Stimulated activated CD4-positive, alpha-beta T cell treated with anti-CD3 and anti-CD28 coated beads, Interleukin-2, amount 100 ng/mL, for 24 hours (primary cell): Measurements from ENCODE around the gene NFE2.
"Not testable (repeated sequence)": the region's sequence is repeated elsewhere in the genome, so short reads cannot be mapped to it uniquely, and the experiment has no call there.

Experiments
- DNase-seq, 2 donors: peaks; one replicate each; pipeline ENCODE4 v3.0.0-alpha.2; 2020

NFE2 gene

DNA sequence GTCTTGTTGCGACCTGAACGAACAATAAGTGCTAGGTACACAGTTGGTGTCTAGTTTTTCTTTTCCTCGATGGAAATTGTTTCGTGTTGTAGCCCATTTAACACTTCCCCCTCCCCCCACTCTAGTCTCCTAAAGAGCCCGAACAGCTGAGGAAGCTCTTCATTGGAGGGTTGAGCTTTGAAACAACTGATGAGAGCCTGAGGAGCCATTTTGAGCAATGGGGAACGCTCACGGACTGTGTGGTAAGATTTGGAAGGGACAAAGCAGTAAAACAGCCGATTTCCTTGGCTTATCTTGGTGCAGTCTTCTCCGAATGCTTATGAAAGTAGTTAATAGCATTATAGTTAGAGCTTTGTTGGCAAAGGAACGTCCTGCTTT lies 19.6 kb downstream of the NFE2 start:
- not testable (repeated sequence) for DNase-seq

DNA sequence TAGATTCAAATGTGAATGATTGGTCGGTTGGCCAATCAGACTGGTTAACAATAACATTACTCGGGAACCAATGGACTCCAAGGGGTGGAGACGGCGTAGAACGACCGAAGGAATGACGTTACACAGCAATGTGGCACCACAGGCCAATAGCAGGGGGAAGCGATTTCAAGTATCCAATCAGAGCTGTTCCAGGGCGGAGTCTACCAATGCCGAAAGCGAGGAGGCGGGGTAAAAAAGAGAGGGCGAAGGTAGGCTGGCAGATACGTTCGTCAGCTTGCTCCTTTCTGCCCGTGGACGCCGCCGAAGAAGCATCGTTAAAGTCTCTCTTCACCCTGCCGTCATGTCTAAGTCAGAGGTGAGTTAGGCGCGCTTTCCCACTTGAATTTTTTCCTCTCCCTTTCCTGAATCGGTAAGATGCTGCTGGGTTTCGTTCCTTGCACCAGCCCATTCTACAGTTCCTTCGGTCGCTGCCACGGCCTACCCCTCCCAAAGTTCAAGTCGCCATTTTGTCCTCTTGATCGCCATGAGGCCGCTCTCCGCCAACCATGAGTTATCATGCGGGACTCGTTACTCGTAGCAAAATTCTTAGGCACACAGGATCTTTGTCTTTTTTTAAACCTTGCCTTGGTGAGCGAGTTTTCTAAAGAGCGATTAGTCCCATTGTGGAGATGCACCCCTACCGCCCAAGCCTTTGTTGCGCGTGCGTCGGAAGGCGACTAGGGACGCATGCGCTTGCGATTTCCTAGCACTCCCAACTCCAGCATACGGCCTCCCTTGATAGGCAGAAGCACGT lies 20.2 kb downstream of the NFE2 start, which contains the start of gene HNRNPA1:
HNRNPA1 (plus strand) TSS at position 259 of the 793 bp plus-strand sequence; CDS start at position 341, 82 bp downstream.
- DNase-seq: peak; percentile 87 to 93

DNA sequence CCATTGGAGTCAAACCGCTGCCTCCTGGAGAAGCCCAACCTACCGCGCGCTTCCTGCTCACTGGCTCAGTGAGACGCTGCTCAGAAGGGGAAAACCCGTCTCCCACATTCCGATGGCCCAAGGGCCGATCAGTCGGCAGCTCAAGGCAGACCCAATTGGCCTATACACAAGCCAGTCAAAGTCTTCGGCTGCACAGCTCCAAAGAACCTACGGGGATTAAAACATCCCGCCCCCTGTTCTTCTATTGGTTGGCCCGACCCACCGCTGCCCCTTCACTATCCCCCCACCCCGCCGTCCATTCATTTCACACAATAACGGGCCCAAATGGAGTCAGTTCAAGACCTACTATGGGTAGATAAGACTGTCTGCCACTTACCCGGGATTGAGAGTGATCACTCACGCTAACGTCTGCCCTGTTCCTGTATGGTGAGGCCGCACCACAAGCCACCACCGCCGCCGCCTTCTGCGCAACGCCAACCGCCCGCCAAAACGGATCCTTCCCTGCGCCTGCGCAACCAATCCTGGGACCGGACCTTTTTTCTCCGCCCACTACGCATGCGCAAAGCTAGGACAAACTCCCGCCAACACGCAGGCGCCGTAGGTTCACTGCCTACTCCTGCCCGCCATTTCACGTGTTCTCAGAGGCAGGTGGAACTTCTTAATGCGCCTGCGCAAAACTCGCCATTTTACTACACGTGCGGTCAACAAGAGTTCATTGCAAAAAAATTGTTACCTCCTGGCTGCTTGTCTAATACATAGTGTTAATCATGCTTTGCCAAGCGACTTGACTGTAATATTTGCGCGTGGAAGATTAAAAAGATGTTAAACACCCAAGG lies 21.0 kb downstream of the NFE2 start, which contains the start of gene CBX5:
CBX5 (minus strand) TSS at position 491 of the 836 bp plus-strand sequence. CDS start 22,472 bp downstream, outside the sequence.
- DNase-seq: peak; percentile 99

- DNase-seq: no peak
These were observed 21.6 kb downstream of the NFE2 start for GRCh38 chr12:54279227-54279631.

- no peak for DNase-seq
These were observed 23.0 kb downstream of the NFE2 start for GRCh38 chr12:54277823-54278276.

- no peak for DNase-seq
These were observed 24.4 kb downstream of the NFE2 start for GRCh38 chr12:54276368-54276767.

DNA sequence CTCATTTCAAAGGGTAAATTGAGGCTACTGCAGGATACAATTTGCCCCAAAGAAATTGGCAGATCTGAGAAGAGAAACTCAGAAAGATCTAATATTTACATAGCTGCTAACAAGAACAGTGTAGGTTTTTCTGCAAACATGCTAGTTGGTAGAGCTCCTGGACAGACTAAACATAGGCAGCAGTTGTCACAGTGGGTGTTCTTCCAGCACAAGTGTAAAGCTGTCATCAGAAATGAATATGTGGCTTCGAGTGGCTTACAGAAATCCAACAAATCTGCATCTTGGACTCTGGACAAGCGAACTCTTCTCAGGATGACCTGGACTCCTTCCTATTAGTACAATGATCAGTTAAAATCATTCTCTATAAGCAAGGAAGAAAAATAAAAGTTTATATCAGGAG lies 26.8 kb downstream of the NFE2 start:
- DNase-seq: no peak

- DNase-seq: no peak
These were observed 28.6 kb downstream of the NFE2 start for GRCh38 chr12:54272214-54272613.

DNA sequence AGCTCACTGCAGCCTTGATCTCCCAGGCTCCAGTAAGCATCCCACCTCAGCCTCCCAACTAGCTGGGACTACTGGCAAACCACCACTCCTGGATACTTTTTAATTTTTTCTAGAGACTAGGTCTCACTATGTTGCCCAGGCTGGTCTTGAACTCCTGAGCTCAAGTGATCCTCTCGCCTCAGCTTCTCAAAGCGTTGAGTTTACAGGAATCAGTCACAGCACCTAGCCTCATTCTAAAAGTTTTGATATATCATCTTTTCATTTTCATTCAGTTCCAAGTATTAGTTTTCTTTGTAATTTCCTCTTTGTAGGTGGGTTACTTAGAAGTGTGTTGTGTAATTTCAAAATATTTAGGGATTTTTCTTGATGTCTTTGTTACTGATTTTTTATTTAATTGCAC lies 30.5 kb downstream of the NFE2 start:
- DNase-seq: no peak

- DNase-seq: no peak
These were observed 34.0 kb downstream of the NFE2 start for GRCh38 chr12:54266852-54267251.

GRCh38 chr12:54265364-54265812 lies 35.4 kb downstream of the NFE2 start:
- DNase-seq: no peak

DNA sequence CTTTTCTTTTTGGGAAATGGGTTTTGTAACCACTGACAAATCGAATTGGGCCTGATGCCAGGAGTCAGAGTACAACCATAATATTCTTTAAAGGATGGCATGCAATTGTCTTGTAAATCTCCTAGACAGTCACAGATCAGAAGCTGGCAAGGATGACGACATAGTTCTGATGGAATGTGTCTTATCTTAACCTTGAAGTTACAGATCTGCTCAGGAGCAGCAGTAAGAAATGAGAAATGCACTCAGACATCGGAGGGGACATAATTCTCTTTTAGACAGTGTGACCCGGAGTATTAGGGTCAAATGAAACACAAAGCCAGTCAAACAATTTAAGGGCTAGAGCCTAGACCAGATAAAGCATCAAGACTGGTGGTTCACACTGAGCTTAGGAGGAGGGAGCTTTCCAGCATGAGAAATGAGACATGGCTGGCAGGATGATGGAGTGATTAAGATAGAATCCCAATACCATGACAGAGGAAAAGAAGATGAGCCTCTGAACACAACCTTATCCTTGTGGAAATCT lies 38.4 kb downstream of the NFE2 start:
- DNase-seq: no peak

GRCh38 chr12:54261815-54262402 lies 38.9 kb downstream of the NFE2 start:
- no peak for DNase-seq

DNA sequence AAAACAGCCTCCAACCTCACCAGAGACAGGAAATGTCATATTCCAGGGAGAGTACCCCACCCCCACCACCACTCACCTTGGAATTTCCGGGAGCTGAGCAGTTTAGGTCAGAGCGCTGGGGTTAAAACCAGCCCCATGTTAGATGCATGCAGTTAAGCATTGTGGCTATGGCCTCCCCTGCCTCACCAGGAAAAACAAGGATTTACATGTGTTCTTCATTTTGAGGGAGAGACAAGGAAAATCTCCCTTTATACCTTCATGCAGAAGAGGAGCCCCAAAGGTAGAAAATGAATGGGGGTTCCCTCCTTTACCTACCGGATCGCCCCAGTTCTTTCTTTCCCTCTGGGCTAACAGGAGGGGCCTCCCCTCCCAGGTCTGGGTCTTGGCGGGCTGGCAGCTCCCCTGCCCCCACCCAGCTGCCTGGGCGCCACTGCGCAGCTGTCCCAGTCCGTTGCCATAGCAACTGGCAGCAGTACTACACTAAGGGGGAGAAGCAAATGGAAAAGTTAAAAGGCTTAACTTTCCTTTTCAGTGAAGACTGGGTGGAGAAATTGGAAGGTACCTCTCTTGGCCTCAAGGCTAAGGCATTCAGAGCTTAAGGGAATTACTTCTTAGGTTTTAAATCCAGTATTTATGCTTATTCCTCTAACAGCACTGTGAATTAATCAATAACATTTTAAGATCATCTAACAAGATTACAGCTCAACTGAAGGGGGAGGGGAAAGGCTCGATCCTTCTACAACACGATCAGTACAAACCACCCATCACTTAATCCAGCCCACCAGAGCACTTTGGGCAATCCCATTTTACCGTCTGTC lies 41.4 kb downstream of the NFE2 start:
- DNase-seq: peak; percentile 38 to 42

GRCh38 chr12:54258201-54258681 lies 42.6 kb downstream of the NFE2 start:
- DNase-seq: no peak

GRCh38 chr12:54257332-54257731 lies 43.5 kb downstream of the NFE2 start:
- DNase-seq: no peak

DNA sequence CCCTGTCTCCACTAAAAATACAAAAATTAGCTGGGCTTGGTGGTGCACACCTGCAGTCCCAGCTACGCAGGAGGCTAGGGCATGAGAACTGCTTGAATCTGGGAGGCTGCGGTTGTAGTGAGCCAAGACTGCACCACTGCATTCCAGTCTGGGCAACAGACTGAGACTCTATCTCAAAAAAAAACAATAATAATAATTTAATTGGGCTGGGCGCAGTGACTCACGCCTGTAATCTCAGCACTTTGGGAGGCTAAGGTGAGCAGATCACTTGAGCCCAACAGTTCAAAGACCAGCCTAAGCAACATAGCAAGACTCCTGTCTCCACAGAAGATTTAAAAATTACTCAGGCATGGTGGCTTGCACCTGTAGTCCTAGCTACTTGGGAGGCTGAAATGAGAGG lies 47.6 kb downstream of the NFE2 start:
- no peak for DNase-seq

- no peak for DNase-seq
These were observed 49.0 kb downstream of the NFE2 start for GRCh38 chr12:54251667-54252284.

DNA sequence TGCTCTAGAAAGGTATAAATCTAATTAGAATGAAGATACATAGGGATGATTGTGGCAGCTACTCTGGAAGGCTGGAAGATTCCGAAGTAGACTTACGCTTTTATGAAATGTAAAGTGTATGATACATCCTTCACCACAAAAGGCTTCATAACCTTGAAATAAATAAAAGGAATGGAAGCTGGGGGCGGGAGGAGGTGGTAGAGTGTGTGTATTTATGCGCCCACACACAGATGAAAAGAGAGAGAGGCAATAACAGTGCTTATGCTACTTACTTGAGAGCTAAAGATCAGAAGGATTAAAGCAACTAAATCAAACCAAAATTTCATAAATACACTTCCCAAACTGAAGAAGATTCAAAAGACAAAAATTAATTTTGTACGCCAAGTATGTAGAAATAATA lies 51.3 kb downstream of the NFE2 start:
- no peak for DNase-seq

DNA sequence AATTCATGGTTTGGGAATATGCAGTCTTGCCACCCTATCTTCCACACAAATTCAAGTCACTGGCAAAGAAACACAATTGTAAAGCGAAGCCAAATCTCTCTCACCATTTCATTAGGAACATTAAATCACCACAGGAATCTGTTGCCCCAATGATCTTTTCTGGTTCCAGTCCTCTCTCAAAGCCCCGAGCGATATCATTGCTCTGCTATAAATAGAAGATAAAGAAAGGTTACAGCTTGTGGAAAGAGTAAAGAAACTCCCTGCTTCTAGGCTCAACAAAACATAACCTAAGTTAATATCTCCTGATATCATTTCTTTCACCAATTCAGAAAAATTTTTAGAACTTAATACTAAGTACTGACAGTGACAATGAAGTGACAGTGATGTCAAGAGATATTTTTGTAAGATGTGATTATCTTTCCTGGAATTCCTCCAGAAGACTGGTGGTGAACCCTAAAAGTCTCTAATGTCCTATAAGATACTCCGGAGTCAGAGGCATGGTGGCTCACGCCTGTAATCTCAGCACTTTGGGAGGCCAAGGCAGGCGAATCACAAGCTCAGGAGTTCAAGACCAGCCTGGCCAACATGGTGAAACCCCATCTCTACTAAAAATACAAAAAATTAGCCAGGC lies 54.7 kb downstream of the NFE2 start:
- no peak for DNase-seq
